GM04503 (cell line): ENCODE results near the gene SLC6A18.

Experiments
- DNase-seq: peaks from one replicate; pipeline ENCODE4 v3.0.0-alpha.2; 2012; ENCODE audit warnings: low read depth

Gene SLC6A18

DNA sequence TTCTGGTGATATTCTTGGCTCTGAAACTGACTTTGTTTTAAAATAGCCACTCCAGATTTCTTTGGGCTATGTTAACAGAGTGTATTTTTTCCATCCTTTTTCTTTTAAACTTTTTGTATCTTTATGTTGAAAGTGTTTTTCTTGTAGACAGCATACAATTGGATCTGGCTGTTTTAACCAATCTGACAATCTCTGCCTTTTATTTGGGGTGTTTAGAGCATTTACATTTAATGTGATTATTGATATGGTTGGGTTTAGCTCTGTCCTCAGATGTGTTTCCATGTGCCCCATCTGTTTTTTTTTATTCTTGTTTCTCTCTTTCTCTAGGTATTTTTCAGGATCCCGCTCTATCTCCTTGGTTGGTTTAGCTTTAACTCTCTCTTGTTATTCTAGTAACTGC is 10.7 kb downstream of the SLC6A18 start:
- no peak for DNase-seq

DNA sequence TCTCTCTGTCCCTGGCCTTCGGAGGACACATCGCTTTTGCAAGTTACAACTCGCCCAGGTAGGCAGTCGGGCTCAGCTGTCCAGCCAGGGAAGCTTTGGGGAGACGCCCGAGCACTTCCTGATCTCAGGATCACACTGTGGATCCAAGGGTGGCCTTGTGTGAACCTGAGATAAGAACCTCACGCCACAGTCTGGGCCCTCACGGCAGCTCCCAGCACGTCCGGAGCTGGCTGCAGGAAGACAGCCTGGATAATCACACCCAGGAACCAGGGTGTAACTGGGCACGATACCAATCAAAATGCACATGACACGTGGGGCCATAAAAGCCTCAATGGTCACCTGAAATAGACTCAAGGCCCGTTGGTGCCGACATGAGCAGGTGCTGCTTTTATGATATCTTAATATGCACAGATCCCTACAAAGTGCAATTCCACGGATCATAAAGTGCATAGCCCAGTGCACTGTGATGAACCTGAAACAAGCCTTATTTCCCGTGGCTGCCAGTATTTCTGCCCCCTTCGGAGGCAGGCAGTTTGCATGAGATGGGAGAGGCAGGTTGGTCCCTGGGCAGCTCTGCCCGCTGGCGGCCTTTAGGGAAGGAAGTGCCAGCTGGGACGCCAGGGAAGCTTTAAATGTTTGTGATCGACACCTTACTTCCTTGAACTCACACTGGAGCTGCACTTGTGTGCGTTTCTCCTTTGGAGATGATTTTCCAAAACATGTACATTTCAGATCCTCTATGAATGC is 14.5 kb downstream of the SLC6A18 start:
- no peak for DNase-seq

DNA sequence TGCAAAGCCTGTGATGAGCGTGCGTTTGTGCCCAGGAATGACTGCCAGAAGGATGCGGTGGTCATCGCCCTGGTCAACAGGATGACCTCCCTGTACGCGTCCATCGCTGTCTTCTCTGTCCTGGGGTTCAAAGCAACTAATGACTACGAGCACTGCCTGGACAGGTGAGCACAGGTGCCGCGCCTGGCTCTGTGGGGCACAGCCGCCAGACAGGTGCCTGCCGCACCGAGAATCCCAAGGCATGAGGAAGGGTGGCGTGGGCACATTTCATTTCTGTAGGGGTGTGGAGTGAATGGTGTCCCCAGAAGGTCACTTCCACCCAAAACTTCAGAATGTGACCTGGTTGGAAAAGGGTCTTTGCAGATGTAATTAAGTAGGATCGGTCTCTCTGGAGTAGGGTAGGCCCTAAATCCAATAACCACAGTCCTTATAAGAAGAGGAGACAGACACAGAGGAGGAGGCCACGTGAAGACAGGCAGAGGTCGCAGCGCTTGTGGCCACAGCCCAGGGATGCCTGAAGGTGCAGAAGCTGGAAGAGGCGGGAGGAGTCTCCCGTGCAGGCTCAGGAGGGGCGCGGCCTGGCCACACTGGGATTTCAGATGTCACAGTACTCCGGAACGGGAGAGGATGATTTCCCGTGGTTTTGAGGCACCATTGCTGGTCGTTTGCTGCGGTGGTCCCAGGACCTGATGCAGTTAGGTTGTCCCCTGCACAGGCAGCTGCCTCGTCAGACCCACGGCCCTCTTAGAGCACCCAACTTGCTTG is 15.5 kb downstream of the SLC6A18 start:
- DNase-seq, result no peak

DNA sequence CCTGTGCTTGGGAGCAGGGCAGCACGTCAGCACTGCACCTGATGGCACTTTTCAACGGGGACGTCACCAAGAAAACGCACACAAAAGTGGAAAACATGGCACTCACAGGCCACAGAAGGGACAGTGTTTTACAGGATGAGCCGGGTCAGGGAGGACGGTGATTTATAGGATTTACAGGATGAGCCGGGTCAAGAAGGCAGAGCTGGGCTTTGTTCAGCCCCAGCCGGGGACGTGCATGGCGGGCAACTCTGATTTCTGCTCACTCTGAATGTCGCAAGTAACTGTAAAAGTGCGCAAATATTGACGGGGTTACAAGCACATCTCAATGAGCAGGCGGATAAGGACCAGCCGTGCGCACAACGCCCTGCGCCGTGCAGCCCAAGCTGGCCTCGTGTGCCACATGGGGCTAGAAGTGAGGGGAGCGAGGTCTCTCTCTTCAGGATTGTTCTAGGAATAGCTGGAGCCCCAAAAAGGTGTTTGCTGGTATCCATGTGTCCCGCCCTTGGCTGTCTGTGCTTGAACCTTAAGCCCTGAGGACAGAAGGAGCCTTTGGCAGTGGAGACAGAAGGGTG is 16.4 kb downstream of the SLC6A18 start:
- DNase-seq, result no peak

DNA sequence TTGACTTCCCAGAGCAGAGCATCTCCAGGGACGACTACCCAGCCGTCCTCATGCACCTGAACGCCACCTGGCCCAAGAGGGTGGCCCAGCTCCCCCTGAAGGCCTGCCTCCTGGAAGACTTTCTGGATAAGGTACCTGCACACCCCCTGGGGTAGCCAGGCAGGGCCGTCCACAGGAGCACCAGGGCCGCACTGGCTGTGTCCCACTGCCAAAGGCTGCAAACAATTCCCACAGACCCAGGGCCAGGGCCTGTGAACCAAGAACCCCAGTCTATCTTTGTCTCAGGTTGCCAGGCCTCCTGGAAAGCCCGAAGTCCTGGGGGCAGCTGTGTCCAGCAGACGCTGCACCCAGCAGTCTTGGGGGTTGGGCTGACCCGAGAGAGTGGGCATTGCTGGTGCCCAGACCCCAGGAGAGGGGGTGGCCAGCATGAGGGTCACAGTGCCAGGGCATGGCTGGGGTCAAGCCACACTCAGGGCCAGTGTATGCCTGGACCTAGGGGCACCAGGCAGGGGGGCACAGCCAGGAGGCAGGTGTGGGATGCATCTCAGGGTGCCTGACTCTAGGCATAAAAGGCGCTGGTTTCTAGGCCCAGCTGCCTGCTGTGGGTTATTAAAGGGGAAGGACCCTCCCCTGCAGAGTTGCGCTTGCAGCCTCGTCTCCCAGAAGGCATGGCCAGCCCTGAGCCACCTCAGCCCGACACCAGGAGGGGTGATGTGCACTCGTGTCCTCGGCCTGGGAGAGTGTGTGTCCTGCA is 17.7 kb downstream of the SLC6A18 start:
- no peak for DNase-seq

DNA sequence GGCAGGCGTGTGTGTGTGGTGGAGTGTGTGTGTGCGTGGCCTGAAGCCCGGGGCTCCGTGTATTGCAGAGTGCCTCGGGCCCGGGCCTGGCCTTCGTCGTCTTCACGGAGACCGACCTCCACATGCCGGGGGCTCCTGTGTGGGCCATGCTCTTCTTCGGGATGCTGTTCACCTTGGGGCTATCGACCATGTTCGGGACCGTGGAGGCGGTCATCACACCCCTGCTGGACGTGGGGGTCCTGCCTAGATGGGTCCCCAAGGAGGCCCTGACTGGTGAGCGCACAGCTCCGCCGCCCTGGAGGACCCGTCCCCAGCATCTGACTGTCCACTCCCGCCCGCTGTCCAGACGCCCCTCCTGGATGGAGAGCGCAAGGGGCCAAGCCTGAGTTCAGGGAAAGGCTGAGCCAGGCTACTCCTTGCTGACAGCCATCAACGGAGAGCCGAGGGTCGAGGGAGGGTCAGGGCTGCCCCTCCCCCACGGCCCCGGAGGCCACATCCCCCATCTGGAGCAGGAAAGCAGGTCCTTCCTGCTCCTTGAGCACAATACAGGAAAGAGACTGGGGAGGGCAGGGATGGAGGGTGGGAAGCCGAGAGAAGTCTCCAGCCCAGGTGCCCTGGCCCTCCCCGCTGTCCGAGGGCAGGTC is 18.4 kb downstream of the SLC6A18 start:
- no peak for DNase-seq

DNA sequence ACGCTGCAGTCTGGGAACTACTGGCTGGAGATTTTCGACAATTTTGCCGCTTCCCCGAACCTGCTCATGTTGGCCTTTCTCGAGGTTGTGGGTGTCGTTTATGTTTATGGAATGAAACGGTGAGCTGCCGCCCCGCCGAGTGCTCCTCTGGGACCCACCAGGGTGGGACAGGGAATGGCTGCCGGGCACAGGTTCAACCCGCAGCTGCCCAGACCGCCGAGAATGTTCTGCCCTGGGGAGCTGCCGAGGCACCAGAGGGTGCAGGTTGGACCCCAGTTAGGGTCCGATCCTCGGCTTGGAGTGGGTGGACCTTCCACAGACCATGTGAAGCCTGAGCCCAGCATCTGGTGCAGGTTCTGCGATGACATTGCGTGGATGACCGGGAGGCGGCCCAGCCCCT is 19.1 kb downstream of the SLC6A18 start:
- DNase-seq, result no peak

DNA sequence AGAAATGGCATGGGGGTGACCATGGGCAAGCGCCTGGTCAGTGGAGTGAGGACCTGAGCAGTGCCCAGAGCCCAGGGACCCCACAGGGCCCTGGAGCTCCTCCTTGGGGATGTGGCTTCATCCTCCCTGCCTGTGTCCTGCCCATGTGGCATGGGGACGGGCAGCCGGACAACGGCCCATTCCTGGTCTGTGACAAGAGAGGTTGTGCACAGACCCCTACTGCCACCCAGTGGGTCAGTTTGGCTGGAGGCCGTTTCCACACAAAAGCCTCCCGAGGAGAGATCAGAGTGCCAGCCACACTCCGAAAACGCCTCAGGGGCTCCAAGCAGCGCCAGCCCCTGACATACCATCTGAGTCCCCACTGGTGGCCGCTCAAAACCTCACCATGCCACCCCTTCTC is 19.8 kb downstream of the SLC6A18 start:
- DNase-seq, result no peak

DNA sequence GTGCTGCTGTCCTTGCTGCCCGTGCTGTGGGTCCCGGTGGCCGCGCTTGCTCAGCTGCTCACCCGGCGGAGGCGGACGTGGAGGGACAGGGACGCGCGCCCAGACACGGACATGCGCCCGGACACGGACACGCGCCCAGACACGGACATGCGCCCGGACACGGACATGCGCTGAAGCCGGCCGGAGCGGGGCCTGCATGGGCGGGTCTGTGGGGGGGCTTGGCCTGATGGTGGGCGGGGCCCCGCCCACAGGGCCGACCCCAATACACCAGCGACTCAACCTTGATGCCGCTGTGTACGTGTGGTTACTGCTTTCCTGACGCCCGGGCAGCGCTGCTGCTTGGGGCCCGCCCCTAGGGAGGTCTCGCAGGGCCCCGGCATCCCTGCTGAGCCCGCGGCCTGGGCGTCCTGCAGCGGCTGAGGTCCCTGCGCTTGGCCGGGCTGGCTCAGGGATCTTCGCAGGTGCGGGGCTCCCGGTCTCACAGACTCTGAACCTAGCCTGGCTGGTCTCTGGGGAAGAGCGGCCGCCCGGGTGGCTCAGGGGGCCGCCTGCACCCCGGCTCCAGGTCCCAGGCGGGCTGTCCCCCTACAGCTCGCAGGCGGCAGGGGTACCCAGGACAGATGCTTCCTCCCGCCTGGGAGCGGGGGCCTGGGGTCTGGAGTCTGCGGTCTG is 20.9 kb downstream of the SLC6A18 start:
- DNase-seq, result no peak

DNA sequence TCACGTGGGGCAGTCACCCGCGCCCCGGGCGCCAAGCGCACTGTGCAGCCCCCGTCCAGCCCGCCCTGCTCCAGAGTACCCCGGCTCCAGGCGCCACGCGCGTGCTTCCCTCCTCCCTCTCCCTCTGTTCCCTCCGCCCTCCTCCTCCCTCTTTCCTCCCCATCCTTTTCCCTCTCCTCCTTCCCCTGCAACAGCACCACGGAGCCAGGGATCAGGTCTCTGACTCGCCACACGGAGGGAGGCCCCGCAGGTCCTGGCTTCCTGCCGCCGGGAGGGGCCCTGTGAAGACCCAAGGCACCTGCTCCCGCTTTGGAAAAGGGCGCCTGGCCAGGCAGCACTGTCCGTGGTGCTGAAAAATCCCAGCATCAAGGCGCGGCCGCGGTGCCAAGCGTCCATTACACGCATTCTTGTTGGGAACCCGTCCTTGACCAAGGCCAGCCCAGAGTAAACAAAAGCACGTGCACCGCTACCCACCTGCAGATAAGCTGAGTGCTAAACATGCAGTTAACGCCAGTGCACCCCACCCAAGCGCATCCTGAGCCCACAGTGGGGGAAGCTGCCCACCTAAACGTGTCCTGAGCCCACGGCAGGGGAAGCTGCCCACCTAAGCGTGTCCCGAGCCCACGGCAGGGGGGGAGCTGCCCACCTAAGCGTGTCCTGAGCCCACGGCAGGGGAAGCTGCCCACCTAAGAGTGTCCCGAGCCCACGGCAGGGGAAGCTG is 21.7 kb downstream of the SLC6A18 start:
- DNase-seq, result no peak

DNA sequence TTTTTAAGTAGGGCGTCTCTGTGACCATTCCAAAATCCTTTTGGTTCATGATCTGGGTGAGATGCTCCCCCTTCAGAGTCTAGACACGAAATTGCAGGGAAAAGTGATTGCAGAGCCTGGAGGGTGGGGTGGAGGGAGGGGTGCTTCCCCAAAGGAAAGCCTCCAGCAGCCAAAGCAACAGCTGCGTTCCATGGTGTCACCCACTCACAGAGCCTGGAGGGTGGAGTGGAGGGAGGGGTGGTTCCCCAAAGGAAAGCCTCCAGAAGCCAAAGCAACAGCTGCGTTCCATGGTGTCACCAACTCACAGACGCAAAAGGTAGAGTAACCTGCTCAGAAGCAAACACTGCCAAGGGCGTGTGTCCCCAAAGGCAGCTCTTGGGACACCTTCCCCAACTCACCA is 22.6 kb downstream of the SLC6A18 start:
- DNase-seq, result no peak

DNA sequence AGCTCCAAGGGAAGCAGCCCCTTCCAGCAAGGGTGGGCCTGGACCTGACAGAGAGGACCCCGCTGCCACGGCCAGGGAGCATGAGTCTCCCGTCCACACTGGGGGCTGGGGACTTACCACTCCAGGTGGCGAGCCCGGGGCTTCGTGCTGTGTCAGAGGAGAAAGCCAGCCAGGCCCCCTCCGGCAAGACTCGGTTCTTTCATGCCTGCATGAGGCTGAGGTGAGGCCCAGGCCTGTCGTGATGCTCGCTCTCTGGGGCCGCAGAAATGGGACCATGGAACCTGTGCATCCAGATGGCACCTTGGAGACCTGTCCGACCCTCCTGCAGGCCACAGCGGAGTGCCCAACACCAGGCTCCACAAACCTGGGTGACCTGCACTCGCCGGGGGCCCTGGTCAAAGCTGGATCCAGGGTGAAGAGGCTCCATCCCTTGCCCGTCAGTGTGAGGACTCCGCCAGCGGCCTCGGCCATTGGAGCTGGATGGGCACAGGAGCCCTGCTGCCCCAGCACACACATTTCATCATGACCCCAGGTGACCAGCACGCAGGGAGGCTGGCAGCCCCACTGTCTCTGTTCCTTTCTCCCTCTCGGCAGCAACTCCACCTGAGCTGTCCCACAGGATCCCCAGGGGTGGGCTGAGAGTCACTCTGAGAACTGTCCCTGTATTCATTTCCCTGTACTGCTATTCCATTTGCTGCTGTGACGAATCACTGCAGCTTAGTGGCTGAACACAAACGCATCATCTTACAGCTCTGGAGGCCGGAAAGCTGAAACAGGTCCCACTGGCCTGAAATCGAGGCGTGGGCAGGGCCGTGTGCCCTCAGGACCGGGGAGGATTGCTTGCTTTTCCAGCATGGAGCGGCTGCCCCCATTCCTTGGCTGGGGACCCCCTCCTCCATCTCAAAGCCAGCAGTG is 24.4 kb downstream of the SLC6A18 start:
- no peak for DNase-seq

DNA sequence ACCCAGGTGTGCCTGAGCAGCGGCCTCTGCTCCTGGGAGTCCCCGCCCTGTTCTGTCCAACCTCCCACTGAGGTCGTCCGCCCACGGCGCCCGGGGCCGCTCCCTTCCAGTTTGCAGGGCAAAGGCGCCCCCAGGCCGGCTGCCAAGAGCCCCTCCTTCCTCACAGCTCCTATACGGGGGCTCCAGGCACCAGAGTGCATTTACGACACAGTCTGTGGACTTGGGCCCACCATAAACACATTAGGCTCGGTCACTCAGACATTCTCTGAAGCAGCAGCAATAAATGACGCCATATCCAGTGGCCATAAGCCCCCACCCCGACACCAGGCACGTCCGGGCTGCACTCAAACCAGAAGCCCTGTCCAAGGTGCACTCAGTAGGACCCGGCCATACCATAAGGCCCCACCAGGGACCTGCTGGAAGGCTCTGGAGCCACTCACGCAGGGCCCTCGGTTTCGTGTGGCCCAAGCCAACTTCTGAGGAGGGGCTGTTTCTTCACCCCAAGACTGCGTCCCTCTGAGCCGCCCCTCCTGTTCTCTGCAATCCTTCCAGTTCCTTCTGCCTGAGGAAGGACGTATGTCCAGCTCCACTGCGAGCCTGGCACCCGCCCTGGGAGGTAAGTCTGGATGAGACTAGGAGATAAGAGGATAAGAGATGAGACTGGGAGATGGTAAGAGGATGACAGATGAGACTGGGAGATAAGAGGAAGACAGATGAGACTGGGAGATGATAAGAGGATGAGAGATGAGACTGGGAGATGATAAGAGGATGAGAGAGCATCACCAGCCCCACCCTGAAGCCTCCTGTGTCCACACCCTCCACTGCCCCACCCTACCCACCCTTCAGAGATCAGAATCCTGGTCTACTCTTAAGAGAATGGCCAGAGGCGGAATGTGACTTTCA is 26.7 kb downstream of the SLC6A18 start:
- DNase-seq, result no peak

DNA sequence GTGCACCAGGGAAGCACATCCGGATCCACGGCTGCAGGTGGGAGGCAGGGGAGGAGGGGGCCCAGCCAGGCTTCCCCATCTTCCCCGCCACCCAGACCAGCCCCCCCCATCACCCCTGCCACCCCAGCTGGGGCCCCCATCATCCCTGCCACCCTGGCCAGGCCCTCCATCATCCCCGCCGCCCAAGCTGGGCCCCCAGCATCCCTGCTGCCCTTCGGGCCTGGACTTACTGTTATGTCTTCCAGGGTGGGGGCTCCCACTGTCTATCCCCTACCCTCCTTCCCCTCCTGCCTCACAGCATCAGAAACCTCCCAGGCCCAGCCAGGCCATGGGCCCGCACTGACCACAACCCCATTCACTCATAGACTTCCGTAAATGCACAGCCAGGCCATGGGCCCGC is 27.5 kb downstream of the SLC6A18 start:
- DNase-seq, result no peak

DNA sequence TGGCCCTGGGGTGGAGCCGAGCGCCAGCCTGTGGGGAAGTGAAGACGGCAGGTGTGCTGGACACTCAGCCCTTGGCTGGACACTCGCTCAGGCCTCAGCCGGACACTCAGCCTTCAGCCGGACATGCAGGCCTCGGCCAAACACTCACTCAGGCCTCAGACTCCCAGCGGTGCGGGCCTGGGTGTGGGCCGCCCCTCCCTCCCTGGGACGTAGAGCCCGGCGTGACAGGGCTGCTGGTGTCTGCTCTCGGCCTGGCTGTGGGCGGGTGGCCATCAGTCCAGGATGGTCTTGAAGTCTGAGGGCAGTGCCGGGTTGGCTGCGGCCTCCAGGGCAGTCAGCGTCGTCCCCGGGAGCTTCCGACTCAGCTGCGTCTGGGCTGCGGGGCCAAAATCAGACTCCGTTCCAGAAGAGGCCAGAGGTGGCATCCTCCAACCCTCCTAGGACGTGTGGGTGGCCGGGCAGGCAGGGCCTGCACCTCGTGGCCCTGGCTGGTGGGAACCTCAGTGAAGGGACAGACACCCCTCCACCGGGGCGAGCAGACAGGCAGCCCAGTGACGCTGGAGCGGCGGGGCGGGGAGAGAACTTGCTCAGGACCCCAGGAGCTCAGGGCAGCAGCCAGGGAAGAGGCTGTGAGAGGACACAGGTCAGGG is 28.4 kb downstream of the SLC6A18 start:
- no peak for DNase-seq

DNA sequence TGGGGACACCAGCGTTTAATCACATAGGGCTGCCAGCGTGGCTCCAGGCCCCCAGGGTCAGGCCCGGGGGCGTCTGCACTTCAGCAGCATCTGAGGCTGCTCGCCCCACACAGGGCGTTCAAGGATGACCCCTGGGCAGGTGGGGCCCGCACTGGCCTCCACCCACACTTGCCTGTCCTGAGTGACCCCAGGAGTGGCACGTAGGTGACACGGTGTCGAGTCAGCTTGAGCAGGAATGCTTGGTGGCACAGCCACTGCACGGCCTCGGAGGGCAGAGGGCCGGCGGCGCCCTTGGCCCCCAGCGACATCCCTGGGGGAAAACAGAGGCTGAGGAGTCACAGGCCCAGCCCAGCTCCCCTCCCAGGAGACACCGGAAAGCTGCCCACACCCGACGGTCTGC is 29.0 kb downstream of the SLC6A18 start:
- no peak for DNase-seq

DNA sequence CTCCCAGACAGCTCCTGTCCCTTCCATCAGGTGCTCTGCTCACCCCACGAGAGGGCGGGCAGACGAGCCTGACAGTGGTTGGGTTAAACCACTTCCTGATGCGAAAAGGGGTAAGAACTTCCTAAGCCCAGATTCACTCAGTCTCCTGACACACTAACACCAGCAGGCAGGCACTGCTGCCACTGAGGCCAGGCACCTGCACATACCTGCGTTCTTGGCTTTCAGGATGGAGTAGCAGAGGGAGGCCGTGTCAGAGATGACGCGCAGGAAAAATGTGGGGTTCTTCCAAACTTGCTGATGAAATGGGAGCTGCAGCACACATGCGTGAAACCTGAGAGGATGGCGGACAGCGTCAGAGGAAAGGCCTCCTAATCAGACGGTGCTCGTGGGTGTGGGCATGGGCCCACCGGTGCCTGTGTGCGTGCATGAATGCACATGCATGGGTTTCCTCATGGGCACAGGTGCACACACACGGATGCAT is 29.9 kb downstream of the SLC6A18 start:
- DNase-seq, result no peak

DNA sequence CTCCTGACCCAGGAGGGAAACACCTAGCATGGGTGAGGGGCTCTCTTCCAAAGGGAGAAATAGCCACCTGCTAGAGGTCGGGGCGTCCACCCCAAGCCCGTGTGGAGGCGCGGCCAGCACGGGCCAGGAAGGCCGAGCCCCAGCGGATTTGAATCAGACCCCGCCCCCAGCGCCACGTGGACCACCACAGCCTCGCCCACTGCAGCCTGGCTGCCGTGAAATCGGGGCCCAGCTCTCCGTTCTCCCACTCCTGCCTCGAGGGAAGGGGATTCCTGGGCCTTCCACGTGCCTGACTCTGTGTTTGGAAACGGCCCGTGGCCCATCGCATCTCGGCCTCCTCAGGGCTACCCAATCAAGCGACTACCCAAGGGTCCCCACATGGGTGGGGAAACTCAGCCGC is 31.6 kb downstream of the SLC6A18 start:
- no peak for DNase-seq
